Smooth muscle cell of the brain vasculature (primary cell): ENCODE data around the gene SEMA5B.

Experiments
- DNase-seq: peaks from one replicate; pipeline ENCODE4 v3.0.0-alpha.2; 2012; ENCODE audit warnings: low read depth, low spot score

The SEMA5B gene

DNA sequence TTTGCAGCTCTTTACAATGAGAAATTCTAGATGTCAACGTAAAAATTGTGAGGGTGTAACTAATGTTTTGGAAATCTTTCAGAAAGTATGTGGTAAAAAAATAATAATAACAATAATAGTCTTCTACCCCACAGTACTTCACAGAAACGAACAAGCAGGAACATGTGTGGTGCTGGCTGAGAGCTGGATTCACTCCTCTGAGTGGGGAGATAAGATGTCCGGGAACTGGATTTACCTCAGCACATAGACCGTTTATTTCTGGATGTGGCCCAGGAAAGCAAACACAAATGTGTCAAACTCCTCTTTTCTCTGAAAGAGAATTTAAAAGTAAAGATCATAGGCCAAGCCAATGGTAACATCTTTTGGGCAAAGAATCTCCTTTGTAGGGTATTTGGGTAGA, 129.3 kb downstream of the SEMA5B start:
- DNase-seq = no peak

DNA sequence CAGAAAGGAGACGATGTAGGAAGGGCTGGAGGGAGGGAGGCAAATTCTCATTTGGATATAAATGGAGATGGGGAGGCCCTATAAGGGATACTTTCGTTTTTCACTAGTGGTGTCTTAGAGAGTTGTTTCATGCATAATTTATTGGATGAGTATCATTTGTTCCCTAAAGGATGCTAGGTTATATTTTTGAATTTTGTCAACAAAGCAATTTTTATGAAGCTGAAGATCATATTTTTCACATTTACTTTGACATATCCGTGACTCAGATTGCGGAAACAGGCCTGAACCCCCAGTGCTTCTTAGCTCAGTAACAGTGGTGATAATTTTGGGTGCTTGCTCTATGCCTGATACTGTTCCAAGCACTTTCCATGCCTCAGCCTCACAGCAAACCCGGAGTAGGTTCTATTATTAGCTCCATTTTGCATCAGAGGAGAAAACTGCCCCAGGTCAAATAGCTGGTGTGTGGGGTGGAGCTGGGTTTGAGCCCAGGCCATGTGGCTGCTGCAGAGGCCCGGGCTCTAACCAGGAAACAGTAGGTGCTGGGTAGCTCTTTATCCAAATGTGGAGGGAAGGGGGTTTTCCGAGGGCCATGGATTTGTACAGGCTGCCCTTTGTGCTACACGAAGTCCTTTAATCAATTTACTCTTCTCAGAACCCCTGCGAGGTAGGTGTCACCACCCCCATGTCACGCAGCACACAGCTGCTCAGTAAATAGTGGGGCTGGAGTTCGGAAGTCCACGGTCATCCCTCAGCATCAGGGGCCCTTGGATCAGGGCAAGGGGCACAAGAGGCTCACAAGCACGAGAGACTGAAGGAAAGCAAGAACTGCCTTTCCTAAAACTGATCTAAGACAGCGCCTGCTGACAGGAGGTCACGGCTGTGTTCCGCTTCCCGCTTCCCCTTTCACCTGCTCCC, 133.6 kb downstream of the SEMA5B start:
- no peak for DNase-seq

DNA sequence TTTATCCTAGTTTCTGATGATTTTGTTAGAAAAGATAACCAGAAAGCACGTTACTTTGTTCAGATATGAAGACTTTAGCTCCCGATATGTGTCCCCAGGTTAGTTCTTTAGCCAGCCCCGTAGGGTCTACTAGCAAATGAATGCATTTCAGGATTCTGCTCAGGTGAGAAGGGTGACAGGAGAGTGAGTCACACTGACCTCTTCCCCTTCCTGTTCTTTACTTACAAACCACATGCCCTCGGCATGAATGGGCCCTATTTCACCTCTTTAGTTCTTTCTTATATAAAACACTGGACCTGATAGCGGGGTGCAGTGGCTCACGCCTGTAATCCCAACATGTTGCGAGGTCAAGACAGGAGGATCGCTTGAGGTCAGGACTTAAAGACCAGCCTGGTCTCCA, 134.3 kb downstream of the SEMA5B start:
- no peak for DNase-seq

DNA sequence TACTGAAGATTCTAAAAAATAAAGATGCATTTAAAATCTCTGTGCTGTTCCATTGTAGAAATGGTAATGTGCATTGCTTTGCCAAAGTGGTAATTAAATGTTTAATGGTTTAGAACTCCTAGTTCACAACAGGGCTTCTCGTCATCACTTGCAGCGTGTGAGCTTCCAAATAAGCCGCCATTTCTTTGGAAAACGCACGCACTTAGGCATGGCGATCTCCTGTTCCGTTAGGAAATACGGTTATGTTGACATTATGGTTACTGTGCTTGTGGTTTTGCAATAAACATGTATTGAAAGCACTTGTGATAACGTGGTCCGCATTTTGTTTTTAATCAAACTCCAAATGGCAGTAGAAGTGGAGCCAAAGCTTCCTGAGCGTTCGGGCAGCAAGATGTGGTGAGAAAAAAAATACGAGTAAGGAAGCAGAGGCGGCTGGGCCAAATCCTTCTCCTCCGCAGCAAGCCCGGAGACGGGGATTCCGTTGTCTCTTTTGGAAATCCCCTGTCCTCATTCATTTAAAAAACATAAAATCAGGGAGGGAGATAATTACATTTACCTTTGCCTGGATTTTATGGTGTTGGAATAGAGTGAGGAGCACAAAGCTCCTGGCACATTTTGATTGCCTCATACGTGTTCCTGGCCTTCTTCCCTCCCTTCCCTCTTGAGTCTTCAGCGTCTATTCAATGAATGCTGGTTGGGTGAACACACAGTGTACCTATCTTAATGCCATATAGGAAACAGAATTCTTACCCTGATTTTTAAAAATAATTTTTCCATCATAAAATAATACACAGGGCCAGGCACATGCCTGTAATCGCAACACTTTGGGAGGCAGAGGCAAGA, 135.2 kb downstream of the SEMA5B start:
- no peak for DNase-seq

DNA sequence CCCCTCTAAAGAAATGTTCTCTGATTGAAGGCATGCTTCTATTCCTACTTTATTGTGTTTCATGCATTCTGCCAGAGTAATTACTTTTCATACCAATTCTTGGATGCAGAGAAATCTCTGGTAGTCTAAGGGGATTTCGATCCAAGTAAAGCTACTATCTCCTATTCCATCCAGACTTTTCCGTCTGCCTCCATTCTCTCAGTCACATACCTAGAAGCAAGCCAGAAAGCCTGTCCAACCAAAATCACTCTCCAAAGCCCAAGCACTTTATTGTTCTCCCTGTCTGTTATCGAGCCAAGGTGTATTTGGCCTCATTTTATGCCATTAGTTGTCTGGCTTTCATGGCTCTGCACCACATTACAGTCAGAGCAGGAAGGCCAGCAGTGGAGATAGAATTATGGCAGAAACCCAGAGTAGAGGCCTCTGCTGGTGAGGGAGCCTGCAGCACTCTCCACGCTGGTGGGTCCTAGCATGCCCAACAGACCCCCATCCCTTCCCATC, 136.8 kb downstream of the SEMA5B start:
- DNase-seq = no peak

DNA sequence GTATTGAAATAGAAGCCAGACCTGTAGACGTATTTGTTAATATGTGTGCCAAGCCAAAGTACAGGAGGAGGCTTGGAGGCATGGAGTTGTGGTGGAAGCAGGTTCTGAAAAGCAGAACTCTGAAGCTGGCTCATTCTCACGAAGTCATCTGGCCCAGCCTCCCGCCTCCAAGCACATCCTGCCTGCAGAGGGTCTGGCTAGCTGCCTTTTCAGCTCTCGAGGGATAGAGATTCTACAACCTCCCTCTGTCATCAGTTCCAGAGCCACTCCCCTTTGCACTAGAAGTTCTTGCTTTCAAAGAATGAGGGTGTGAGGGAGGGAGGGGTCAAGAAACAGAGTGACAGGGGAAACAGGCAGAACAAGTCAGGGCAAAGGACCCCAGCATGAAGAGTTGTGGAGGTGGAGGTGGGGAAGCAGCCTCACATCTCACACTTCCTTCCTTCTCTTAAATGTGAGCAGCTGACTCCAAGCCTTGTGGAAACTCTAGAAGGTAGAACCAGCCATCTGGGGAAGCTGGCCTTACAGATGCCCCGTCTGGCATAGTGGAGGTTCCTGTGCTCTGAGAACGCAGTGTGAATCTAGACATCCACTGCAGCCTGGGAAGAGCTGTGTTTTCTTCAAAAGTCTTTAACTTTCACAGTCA, 137.4 kb downstream of the SEMA5B start:
- DNase-seq = peak; percentile 7

DNA sequence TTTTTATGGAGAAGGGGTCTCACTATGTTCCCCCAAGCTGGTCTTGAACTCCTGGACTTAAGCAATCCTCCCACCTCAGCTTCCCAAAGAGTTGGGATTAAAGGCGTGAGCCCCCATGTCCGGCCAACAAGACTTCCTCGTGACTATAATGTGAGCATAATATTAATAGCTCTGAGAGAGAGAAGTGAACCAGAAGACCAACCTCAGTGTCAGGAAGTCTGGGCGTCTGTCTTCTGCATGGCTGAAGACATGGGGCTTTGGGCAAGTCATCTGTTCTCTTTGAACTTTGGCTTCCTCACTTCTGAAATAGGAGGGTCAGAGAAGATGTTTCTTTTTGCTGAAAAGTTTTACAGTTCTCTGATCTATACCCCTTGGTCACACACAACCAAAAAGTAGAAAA, 140.6 kb downstream of the SEMA5B start:
- no peak for DNase-seq

DNA sequence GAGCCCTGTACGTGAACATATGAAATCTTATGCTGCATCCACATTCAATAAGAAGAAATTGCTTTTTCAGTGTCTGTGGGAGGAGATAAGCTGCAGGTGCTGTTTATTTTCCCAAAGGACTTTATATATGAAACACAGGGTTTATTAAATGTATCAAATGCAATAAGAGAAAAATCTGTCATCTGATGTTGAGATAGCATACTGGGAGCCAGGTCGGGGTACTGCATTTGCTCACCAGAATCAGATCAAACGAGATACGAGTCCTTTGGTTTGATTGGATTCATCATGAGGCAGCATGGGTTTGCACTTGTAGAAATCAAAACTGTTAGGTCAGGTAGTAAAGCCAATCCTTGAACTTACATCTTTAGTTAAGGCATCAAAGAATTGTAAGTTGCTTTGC, 141.3 kb downstream of the SEMA5B start:
- no peak for DNase-seq

DNA sequence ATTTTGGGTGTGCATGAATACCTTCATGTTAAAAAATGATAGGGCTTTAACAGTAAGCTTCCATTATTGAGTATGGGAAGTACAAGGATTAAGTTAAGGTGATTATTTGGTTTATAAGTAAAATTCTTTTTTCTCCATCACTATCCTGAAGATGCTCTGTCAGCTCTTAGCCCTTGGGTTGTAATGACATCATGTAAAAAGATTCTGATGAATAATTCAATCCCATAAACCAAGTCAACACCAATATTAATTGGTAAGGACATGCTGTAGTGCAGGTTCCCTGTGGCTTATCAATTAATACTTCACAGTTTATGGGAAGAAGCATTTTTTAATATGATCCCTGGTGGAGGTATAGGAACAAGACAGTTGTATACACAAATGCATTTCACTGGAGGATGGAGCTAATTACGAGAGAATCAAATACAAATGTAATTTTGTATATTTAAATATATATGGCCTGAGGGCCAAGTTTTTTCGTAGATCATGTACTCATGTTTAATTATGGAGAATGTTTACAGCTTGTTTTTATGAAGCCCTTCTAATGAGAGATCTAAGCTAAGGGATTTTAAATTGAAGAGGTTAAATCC, 145.1 kb downstream of the SEMA5B start:
- no peak for DNase-seq

DNA sequence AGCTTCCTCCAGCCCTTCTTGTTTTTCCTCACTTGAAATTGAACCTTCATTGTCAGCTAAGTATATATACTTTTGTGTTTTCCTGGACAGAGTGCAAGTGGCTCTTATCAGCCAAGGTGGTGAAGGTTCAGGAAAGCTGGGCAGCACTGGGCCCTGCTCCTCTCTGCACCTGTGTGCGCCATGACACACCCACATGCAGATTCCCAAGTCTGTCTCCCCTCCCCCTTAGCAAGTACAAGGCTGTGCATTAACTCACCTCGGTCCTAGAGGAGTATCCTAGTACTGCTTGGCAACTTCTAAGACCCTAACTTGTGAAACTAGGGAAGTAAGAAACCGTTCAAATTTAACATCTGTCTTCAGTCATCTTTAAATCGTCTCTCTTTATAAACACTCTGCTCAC, 146.9 kb downstream of the SEMA5B start:
- no peak for DNase-seq

DNA sequence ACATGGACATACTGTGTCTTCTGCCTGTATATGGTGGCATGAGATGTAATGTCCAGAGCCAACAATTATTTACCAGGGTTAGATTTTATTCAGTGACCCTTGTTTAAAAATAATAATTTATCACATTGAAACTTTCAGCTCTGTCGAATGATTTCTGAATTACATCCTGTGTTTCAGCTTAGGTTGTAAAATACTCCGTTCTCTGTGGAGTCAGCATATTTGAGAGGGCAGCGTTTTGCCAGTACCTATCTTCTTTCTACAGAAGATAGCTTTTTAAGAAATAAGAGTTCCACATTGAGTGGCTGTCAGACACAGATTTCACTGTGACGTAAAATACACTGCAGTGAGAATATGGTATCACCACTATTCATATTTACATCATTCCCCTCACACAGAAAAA, 147.4 kb downstream of the SEMA5B start:
- no peak for DNase-seq

DNA sequence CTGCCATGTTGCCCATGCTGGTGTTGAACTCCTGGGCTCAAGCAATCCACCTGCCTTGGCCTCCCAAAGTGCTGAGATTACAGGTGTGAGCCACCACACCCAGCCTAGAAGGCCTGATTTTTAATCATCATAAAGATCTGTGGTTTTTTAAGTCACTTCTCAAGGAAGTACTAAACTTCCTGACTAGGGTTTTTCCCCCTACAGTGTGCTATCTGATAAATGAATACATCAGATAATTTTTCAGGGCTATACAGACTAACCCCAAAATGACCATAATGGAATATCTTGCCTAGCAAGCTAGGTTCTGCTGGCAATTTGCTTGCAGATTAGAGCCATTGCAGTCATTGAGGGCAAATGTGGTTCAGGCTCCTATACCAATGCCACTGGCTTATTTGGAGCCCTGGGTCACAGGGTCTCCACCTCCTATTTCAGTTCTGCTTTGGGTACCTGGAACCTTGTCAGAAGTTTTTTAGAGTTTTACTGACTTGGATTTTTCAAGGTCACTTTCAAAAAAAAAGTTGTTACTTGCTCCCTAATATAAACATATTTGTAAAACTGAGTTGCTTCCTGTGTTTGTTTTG, 151.9 kb downstream of the SEMA5B start:
- no peak for DNase-seq

DNA sequence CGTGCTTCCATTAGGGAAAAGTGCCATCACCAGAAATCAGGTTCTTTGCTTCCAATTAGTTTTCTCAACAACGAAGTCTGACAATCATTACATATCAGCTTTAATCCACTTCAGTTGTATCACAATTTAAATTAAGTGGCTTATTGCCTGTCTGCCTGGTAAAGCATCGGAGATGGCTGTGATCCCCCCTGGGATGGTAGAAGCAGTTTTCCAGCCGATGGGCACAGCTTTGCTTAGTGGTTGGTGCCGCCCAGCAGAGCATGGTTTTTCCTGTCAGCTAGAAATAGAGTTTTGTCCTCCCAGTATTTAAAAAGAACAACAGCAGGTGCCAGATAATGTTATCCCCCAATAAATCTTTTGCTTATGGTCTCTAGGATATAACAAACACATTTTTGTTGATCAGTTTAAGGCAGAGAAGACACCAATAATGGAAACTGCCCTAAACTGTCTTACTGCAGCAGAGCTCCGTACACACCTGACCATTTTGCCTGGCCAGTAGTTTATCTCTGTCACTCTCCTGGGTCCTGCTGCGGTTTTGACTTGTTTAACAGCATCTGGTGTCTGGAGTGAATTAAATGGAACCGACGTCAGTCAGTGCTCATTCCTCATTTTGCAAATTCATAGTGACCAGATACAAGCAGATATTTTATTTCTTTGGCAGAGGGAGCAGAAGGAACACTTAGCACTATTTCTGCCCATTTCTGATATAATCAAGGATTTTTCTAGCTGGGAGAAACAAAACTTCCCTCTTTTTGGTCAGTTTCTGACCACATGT, 153.6 kb downstream of the SEMA5B start:
- no peak for DNase-seq

DNA sequence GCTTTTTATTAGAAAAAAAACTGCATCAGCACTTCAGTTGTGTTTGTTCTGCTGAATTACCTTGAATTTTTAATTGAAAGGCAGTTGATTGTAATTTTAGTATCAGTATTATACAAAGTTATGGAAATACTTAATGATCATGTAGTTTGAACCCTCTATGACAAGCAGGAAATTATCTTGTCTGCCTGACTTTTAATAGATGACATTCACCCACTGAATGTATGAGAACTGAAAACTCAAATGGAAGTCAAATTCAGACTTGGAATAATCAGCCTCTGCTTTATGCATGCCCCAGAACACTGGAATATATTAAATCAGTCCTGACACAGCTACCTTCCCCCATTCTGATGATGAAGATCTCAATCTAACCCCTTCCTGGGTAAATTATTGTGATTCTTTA, 159.2 kb downstream of the SEMA5B start:
- DNase-seq = no peak

DNA sequence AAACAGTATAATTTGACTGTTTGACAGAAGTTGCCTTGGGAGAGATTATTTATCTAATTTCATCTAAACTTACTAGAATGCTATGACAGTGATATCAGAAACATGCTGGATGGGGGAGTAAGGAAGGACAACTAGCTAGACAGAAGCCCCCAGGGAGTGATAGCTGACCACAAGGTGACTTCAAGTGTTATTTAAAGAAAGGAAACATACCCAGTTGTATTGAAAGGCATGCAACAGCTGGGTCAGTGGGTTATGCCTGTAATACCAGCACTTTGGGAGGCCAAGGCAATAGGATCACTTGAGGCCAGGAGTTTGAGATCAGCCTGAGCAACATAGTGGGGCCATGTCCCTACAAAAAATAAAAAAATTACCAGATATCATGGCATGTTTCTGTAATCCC, 163.1 kb downstream of the SEMA5B start:
- DNase-seq = no peak

DNA sequence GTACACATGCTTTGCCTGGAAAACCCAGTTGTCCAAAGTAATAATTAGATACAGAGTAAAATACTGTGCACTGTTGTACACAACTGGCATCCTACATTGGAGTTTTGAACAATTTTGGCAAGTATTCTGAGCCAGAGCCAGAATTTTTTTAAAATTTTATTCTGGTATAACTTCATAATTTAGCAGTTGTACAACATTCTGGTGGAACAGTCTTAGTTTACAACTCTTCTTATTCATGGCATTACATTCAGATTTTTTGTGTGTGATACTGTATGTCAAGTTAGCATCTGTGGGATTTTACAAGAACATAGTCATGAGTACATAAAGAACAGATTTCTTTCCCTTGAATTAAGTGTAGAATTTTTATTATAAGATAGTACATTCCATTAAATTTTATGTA, 165.2 kb downstream of the SEMA5B start:
- no peak for DNase-seq
